ENCODE data around the gene STRIT1.

- no peak for TF ChIP-seq FOXK2 (conservative IDR thresholded peaks at IDR 0.05 in 1 of 2, IDR thresholded peaks at IDR 0.05 in 1 of 2; ENCODE audit: low read depth in 2 of 2)
- TF ChIP-seq CTCF (IDR thresholded peaks at IDR 0.05 in 2 of 3, conservative IDR thresholded peaks at IDR 0.05 in 1 of 3; ENCODE audit: insufficient read depth in 2 of 3, low read depth in 1 of 3, low read length in 3 of 3): no peak
- no peak for TF ChIP-seq ZBTB7A (IDR thresholded peaks at IDR 0.05; ENCODE audit: borderline replicate concordance, control insufficient read depth, low read depth, low read length)
- no peak for TF ChIP-seq STAT6 (CRISPR knock-in tag; IDR thresholded peaks at IDR 0.05)
- TF ChIP-seq CBX5 (IDR thresholded peaks at IDR 0.05; ENCODE audit: borderline replicate concordance, low read depth): no peak
- TF ChIP-seq SIRT6 (IDR thresholded peaks at IDR 0.05; ENCODE audit: low read depth, low read length): no peak
- no peak for TF ChIP-seq CBX3 (IDR thresholded peaks at IDR 0.05; ENCODE audit: borderline replicate concordance in 1 of 2, low read length in 2 of 2)
Observed at GRCh38 chr3:155241579-155241978, 51.9 kb downstream of the STRIT1 start.
